ENCODE data around the gene S100A5. TPM values are rescaled to one million over a fixed set of nuclear protein-coding genes. Genes with fewer than 3 reads are reported as not detected.

Gene S100A5
- total RNA-seq, 1 donor from 2014 or later, result not detected

DNA sequence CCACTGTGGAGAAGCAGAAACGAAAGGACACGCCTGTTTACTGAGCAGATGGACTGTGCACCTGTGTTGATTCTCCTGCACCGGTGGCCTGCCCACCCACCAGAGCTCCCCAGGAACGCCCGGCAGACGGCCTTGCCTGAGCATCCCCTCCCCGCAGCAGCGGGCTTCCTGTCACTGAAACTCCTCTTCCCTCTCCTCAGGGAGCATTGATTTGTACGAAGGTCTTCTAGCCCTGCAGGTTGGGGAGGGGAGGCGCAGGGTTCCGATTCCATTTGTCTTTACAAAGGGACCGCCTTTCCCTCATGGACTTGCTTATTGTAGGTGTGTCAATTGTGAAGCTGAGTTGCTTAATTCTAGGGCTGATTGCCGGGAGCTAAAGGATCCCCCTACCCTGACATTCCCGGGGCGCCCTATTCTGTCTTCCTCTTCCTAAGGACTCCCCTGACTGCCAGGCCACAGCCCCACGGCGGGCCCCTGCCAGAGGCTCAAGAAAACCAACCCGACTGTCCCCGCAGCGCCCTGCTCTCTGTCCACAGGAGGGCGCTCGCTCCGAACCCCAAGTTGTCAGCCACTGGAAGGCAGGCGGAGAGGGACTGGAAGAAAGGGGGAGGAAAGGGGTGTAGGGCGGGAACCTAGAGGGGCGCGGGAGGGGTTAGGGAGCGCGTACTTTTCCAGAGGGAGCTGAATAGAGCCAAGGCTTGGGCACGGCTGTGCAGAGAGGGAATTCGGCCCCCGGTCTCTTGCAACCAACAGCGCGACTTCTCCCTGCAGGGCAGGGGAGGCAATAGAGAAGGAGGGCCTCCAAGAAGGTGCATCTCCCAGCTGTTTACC is 7.8 kb downstream of the S100A5 start:
- Mint-ChIP-seq H3K27me3 (ENCODE audit: unreplicated experiment) (peaks cover 8% of the 10 kb centered on the region), H3K27ac (ENCODE audit: unreplicated experiment) (no peak overlapping the region), H3K4me3 (ENCODE audit: unreplicated experiment) (peak overlapping the region; percentile 13), H3K36me3 (ENCODE audit: low read depth, unreplicated experiment) (no peaks in the 10 kb centered on the region), H3K4me1 (ENCODE audit: unreplicated experiment) (peaks cover 17% of the 10 kb centered on the region), H3K9me3 (ENCODE audit: unreplicated experiment) (no peaks in the 10 kb centered on the region)
- DNase-seq (ENCODE audit: low spot score), result peak; percentile 85
- TF ChIP-seq CTCF (IDR thresholded peaks at IDR 0.05; ENCODE audit: unreplicated experiment), result peak; percentile 78

- no peak for DNase-seq (ENCODE audit: low spot score)
- no peak overlapping the region for H3K27ac Mint-ChIP-seq (ENCODE audit: unreplicated experiment)
- H3K4me3 Mint-ChIP-seq (ENCODE audit: unreplicated experiment), result peak overlapping the region; percentile 13
- H3K27me3 Mint-ChIP-seq (ENCODE audit: unreplicated experiment), result peaks cover 7% of the 10 kb centered on the region
- H3K36me3 Mint-ChIP-seq (ENCODE audit: low read depth, unreplicated experiment), result no peaks in the 10 kb centered on the region
- no peaks in the 10 kb centered on the region for H3K9me3 Mint-ChIP-seq (ENCODE audit: unreplicated experiment)
- H3K4me1 Mint-ChIP-seq (ENCODE audit: unreplicated experiment), result peaks cover 17% of the 10 kb centered on the region
- TF ChIP-seq CTCF (IDR thresholded peaks at IDR 0.05; ENCODE audit: unreplicated experiment), result no peak
Observed at GRCh38 chr1:153532181-153532580, 8.6 kb downstream of the S100A5 start.

DNA sequence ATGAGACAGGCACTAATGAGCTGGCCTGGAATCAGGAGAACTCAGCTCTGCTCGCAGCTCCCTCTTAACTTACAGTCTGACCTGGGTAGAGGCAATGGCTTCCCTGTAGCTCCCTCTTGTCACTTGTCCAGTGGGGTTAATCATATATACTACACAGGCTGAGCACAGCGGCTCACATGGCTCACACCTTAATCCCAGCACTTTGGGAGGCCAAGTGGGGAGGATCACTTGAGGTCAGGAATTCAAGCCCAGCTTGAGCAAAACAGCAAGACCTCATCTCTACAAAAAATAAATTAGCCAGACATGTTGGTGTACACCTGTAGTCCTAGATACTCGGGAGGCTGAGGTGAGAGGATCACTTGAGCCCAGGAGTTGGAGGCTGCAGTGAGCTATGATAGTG is 9.1 kb downstream of the S100A5 start:
- H3K27me3 Mint-ChIP-seq (ENCODE audit: unreplicated experiment), result peaks cover 7% of the 10 kb centered on the region
- H3K36me3 Mint-ChIP-seq (ENCODE audit: low read depth, unreplicated experiment), result no peaks in the 10 kb centered on the region
- peaks cover 17% of the 10 kb centered on the region for H3K4me1 Mint-ChIP-seq (ENCODE audit: unreplicated experiment)
- H3K4me3 Mint-ChIP-seq (ENCODE audit: unreplicated experiment), result no peak overlapping the region
- no peak for DNase-seq (ENCODE audit: low spot score)
- H3K27ac Mint-ChIP-seq (ENCODE audit: unreplicated experiment), result no peak overlapping the region
- H3K9me3 Mint-ChIP-seq (ENCODE audit: unreplicated experiment), result no peaks in the 10 kb centered on the region
- TF ChIP-seq CTCF (IDR thresholded peaks at IDR 0.05; ENCODE audit: unreplicated experiment), result no peak

DNA sequence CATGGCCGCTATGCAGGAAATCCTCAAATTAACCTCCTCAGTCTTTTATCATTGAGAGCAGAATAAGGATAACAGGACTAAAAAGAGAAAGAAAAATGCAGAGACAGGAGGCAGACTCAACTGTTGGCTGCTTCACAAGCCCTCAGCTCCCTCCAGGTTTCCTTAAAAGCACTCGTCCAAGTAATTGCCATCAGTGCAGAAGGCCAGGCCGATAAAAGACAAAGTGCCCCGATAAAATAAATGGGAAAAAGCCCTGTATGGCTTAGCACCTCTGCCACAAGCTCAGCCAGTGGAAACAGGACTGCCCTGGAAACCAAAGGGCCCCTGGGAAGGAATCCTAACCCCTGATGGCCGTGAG is 13.1 kb downstream of the S100A5 start:
- Mint-ChIP-seq H3K4me1 (ENCODE audit: unreplicated experiment) (peaks cover 6% of the 10 kb centered on the region), H3K27ac (ENCODE audit: unreplicated experiment) (no peak overlapping the region), H3K4me3 (ENCODE audit: unreplicated experiment) (no peak overlapping the region), H3K9me3 (ENCODE audit: unreplicated experiment) (no peaks in the 10 kb centered on the region), H3K27me3 (ENCODE audit: unreplicated experiment) (peaks cover 2% of the 10 kb centered on the region), H3K36me3 (ENCODE audit: low read depth, unreplicated experiment) (no peaks in the 10 kb centered on the region)
- DNase-seq (ENCODE audit: low spot score), result no peak
- no peak for TF ChIP-seq CTCF (IDR thresholded peaks at IDR 0.05; ENCODE audit: unreplicated experiment)

DNA sequence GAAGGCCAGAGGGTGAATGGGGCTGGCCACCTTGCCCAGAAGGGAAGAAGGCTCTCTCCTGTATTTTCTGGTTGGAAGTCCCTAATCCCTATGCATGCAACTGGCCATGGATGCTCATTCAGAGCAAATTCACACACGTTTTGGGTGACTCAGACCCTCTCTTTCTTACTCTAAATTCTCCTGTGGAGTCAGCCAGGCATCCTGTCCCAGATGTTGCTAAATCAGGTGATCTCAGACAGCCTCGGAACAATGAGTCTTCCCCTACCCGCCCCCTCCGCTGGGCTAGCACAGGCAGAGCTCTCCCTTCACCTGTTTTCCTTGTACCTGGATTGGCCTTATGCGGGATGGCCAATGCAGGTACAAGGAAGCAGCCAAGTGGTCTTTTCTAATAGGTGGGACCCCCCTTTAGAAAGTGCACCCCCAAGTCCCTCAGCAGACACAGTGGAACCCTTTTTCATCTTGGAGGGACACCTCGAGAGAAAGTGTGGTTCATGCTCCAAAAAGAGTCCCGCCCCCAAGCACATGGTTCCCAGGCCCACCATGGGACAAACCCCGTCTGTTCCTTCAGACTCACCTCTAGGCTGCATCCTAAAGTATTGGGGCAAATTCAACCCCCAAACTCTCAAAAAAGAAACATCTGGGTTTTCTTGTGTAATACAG is 13.6 kb downstream of the S100A5 start:
- Mint-ChIP-seq H3K27me3 (ENCODE audit: unreplicated experiment) (no peaks in the 10 kb centered on the region), H3K36me3 (ENCODE audit: low read depth, unreplicated experiment) (no peaks in the 10 kb centered on the region), H3K4me3 (ENCODE audit: unreplicated experiment) (no peak overlapping the region), H3K27ac (ENCODE audit: unreplicated experiment) (no peak overlapping the region), H3K9me3 (ENCODE audit: unreplicated experiment) (no peaks in the 10 kb centered on the region), H3K4me1 (ENCODE audit: unreplicated experiment) (peaks cover under 1% of the 10 kb centered on the region)
- no peak for TF ChIP-seq CTCF (IDR thresholded peaks at IDR 0.05; ENCODE audit: unreplicated experiment)
- no peak for DNase-seq (ENCODE audit: low spot score)

All from endothelial cell (in vitro differentiated cells).